ENCODE measurements around the gene TUFM. TPM values are rescaled to one million over a fixed set of nuclear protein-coding genes. Genes with fewer than 3 reads are reported as not detected.
"Not testable (repeated sequence)": the region's sequence is repeated elsewhere in the genome, so short reads cannot be mapped to it uniquely, and the experiment has no call there.

Gene TUFM
- total RNA-seq, 2 donors from 2014 or later, result 235 to 315 TPM

DNA sequence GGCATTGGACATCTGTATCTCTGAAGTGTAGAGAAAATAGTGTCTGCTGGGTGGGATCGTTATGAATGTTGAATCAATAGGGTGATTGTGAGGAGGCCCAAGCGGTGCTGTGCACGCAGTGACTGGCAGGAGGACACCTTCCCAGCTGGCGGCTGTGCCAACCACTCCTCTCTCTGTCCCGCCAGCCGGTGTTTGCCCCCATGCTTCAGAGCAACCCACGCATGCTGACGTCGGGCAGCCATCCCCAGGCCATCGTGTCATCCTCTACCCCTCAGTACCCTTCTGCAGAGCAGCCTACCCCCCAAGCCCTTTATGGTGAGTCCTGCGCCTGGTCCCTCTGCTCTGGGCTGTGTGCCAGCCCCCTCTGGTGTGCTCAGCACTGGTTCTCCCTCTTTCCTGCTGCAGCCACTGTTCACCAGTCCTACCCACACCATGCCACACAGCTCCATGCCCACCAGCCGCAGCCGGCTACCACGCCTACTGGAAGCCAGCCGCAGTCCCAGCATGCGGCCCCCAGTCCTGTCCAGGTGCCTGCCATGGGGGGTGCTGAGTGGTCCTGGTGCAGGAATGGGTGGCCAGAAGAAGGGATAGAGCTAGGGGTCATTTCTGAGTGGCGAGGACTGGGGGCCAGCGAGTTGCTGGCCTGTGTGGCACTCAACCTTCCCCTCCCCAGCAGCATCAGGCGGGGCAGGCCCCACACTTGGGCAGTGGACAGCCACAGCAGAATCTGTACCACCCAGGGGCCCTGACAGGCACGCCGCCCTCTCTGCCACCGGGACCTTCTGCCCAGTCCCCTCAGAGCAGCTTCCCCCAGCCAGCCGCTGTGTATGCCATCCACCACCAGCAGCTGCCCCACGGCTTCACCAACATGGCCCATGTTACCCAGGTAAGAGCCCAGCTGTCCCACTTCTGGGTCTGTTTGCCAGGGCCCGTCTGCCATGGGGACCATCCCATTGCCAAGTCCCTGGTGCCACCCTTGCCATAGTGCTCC, 11.0 kb downstream of the TUFM start:
- ATAC-seq (peak in 1 of 2 donors; percentile 11), DNase-seq (ENCODE audit: low spot score in 2 of 2) (no peak)
- peak overlapping the region; percentile 27 to 29 for H3K27ac Mint-ChIP-seq
- peaks cover 37 to 56% of the 10 kb centered on the region in 2 donors for H3K36me3 Mint-ChIP-seq
- H3K9me3 Mint-ChIP-seq, result no peaks in the 10 kb centered on the region

DNA sequence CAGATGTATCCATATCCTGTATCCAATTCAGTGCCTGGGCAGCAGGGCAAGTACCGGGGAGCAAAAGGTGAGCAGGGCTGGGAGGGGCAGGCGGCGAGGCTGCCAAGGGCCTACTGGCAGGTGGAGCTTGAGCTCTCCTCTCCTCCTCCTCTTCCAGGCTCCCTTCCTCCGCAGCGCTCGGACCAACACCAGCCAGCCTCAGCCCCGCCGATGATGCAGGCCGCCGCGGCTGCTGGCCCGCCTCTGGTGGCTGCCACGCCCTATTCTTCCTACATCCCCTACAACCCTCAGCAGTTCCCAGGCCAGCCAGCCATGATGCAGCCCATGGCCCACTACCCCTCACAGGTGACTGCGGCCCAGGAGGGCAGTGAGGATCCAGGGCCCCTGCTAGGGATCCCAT, 11.8 kb downstream of the TUFM start:
- Mint-ChIP-seq H3K36me3 (peaks cover 45 to 65% of the 10 kb centered on the region in 2 donors), H3K27ac (peak overlapping the region in 1 of 2 donors; percentile 50), H3K9me3 (no peaks in the 10 kb centered on the region)
- DNase-seq (ENCODE audit: low spot score in 2 of 2), result no peak
- no peak for ATAC-seq

DNA sequence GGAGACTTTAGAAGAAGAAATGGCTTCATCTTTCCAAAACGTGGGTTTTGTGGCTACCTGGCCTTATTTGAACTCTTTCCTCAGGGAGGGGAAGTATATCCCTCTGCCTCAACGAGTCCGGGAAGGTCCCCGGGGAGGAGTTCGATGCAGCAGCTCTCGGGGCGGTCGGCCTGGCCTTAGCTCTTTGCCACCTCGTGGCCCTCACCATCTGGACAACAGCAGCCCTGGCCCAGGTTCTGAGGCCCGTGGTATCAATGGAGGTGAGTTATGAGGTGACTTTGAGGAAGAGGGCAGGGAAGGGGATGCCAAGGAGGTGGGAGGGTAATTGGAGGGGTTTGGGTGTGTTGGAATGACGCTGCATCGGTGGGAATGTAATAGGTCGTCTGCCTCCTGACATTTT, 15.6 kb downstream of the TUFM start:
- Mint-ChIP-seq H3K27ac (peak overlapping the region in 1 of 2 donors; percentile 84), H3K9me3 (no peaks in the 10 kb centered on the region), H3K36me3 (peaks cover 60 to 68% of the 10 kb centered on the region in 2 donors)
- ATAC-seq, result no peak
- DNase-seq (ENCODE audit: low spot score in 2 of 2), result no peak

- no peak for DNase-seq (ENCODE audit: low spot score in 2 of 2)
- H3K9me3 Mint-ChIP-seq, result no peaks in the 10 kb centered on the region
- ATAC-seq, result no peak
- H3K27ac Mint-ChIP-seq, result peak overlapping the region in 1 of 2 donors; percentile 84
- H3K36me3 Mint-ChIP-seq, result peaks cover 61 to 69% of the 10 kb centered on the region in 2 donors
Measured at GRCh38 chr16:28829747-28830146, 16.4 kb downstream of the TUFM start.

- no peak for ATAC-seq
- Mint-ChIP-seq H3K9me3 (no peaks in the 10 kb centered on the region), H3K27ac (peak overlapping the region; percentile 93 to 100), H3K36me3 (peaks cover 55 to 56% of the 10 kb centered on the region in 2 donors)
- no peak for DNase-seq (ENCODE audit: low spot score in 2 of 2)
Measured at GRCh38 chr16:28826141-28826540, 20.0 kb downstream of the TUFM start.

DNA sequence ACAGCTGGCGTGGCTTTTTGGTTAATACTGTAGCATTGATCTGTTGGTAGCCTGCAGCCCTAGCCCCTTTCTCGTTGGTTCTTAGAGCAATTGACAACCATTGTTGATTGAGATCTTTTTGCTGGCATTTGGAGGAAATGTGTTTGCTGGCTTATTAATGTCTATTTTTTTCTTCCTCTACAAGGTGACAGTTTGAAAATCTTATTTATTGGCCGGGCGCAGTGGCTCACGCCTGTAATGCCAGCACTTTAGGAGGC, 21.5 kb downstream of the TUFM start:
- peaks cover 46 to 54% of the 10 kb centered on the region in 2 donors for H3K36me3 Mint-ChIP-seq
- H3K9me3 Mint-ChIP-seq, result no peaks in the 10 kb centered on the region
- ATAC-seq (no peak), DNase-seq (ENCODE audit: low spot score in 2 of 2) (no peak)
- peak overlapping the region; percentile 93 to 100 for H3K27ac Mint-ChIP-seq

GRCh38 chr16:28823873-28824716, 22.1 kb downstream of the TUFM start:
- ATAC-seq, result peak; percentile 78 to 79
- DNase-seq (ENCODE audit: low spot score in 2 of 2), result peak; percentile 94 to 98
- Mint-ChIP-seq H3K27ac (peak overlapping the region; percentile 93 to 100), H3K9me3 (no peaks in the 10 kb centered on the region), H3K36me3 (peaks cover 41 to 49% of the 10 kb centered on the region in 2 donors)

DNA sequence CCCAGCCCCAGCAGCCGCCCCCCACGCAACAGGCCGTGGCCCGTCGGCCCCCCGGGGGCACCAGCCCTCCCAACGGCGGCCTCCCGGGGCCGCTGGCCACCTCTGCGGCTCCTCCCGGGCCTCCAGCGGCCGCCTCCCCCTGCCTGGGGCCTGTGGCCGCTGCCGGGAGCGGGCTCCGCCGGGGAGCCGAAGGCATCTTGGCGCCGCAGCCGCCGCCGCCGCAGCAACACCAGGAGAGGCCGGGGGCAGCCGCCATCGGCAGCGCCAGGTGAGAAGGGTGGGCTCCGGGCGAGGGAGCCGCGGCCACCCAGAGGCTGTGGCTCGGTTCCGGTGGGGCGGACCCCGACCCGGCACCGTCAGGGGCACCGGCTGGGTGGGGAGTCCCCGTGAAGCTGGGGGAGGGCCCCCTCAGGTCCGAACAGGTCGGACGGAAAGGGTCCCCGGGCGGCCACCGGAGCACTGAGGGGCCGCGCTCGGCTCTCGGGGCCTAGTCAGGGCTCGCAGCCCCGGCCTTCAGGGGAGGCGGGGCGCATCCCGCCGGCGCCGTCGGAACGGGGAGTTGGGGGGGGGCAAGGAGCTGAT, 22.8 kb downstream of the TUFM start:
- peaks cover 39 to 49% of the 10 kb centered on the region in 2 donors for H3K36me3 Mint-ChIP-seq
- no peak for DNase-seq (ENCODE audit: low spot score in 2 of 2)
- H3K9me3 Mint-ChIP-seq, result no peaks in the 10 kb centered on the region
- peak overlapping the region; percentile 93 to 100 for H3K27ac Mint-ChIP-seq
- peak in 1 of 2 donors; percentile 13 for ATAC-seq

DNA sequence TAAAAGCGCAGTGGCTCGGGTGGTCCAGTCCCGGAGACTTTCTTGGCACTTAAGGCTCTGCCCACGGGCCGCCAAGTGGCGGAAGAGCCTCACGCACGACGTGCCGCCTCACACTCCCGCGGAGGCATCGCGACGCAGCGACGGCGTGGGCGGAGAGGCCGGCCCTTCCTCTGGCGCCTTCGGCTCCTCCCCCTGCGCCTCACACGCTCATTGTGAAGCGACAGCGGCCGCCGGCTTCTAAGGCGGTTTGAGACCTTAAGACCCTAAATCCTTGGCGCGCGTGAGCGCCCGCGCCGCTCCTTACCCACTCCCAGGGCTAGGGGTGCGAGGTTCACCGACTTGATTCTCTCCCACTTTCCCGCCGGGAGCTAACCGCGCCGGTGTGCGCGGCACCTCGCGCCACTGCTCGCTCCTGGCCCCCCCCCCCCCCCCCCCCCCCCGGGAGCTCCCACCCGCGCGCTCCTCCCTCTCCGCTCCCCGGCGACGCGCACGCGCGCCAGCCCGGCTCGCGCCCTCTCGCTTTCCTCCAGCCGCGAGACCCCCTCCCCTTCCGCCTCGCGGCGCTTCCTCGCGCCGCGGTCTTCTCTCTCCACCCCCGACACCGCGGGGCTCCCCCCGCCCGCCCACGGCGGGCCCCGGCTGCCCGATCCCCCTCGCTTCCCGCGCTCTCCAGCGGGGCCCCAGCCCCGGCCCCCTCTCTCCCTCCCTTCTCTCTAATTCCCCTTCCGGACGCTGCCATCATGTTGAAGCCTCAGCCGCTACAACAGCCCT, 23.4 kb downstream of the TUFM start, which contains the start of gene ATXN2L:
ATXN2L (plus strand) TSS at position 480 of the 771 bp plus-strand sequence; CDS start at position 741, 261 bp downstream.
- H3K9me3 Mint-ChIP-seq, result no peaks in the 10 kb centered on the region
- DNase-seq (ENCODE audit: low spot score in 2 of 2) (peak; percentile 96 to 97), ATAC-seq (peak; percentile 58 to 69)
- peaks cover 39 to 49% of the 10 kb centered on the region in 2 donors for H3K36me3 Mint-ChIP-seq
- peak within 1 kb of the TSS; percentile 93 to 100 for H3K27ac Mint-ChIP-seq

- Mint-ChIP-seq H3K27ac (peak overlapping the region; percentile 93 to 97), H3K9me3 (no peaks in the 10 kb centered on the region), H3K36me3 (peaks cover 39 to 43% of the 10 kb centered on the region in 2 donors)
- ATAC-seq (no peak), DNase-seq (ENCODE audit: low spot score in 2 of 2) (no peak)
Measured at GRCh38 chr16:28821874-28822519, 24.2 kb downstream of the TUFM start.

DNA sequence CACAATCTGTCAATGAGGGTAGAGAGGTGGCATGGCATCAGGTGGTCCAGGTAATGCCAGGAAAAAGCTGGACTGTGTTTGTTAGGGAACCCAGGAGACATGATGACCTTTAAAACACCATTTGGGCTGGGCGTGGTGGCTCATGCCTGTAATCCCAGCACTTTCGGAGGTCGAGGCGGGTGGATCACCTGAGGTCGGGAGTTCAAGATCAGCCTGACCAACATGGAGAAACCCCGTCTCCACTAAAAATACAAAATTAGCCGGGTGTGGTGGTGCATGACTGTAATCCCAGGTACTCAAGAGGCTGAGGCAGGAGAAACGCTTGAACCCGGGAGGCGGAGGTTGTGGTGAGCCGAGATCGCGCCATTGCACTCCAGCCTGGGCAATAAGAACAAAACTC, 25.6 kb downstream of the TUFM start:
- peak overlapping the region; percentile 73 to 93 for H3K27ac Mint-ChIP-seq

GRCh38 chr16:28820016-28820415, 26.1 kb downstream of the TUFM start:
- Mint-ChIP-seq H3K36me3 (peaks cover 26% of the 10 kb centered on the region in 2 donors), H3K9me3 (no peaks in the 10 kb centered on the region)

More for the DNA sequence above, 25.6 kb downstream of the TUFM start:
- H3K9me3 Mint-ChIP-seq; ATAC-seq; DNase-seq (ENCODE audit: low spot score in 2 of 2): not testable (repeated sequence)
- H3K36me3 Mint-ChIP-seq, result peaks cover 31% of the 10 kb centered on the region in 2 donors

GRCh38 chr16:28807445-28808120, 38.6 kb downstream of the TUFM start:
- not testable (repeated sequence) for DNase-seq (ENCODE audit: low spot score in 2 of 2); H3K36me3 Mint-ChIP-seq; H3K9me3 Mint-ChIP-seq; ATAC-seq; H3K27ac Mint-ChIP-seq

More at GRCh38 chr16:28820016-28820415, 26.1 kb downstream of the TUFM start:
- DNase-seq (ENCODE audit: low spot score in 2 of 2) (no peak), ATAC-seq (no peak)
- peak overlapping the region; percentile 73 to 93 for H3K27ac Mint-ChIP-seq

DNA sequence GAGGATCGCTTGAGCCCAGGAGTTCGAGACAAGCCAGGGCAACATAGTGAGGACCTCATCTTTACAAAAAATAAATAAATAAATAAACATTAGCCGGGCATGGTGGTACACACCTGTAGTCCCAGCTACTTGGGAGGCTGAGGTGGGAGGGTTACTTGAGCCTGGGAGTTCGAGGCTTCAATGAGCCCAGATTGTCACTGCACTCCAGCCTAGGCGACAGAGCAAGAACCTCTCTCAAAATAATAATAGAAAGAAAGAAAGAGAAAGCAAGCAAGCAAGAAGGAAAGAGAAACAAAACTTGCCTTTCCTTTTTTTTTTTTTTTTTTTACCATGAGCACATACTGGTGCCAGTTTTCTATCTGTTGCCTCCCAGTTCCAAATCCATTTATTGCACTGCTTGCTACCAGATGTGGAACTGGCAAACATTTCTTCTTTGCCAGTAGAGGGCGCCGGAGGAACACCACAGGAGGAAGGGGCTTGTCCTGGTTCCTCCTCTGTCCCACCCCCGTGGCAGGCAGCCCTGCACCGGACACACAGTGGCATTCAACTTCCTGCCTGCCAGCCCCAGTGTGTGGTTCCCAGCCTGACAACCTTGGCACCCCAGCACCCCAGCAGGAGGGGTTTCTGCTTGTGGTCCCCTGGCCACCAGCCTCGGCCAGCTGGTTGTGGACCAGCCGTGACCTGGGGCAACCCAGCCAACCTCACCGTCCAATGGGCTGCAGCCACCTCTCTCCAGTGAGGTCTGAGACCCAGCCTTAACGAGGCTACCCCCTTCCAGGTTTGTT, 43.7 kb downstream of the TUFM start:
- not testable (repeated sequence) for H3K27ac Mint-ChIP-seq, H3K36me3 Mint-ChIP-seq, H3K9me3 Mint-ChIP-seq
- ATAC-seq (peak; percentile 84), DNase-seq (ENCODE audit: low spot score in 2 of 2) (peak; percentile 59 to 79)

Measured in activated naive CD4-positive, alpha-beta T cell treated with anti-CD3 and anti-CD28 coated beads, Interleukin-2, amount 50 U/mL, for 72 hours (primary cell).